Dermis microvascular lymphatic vessel endothelial cell (primary cell): ENCODE measurements around the gene CARD19. TPM values are rescaled to one million over a fixed set of nuclear protein-coding genes. Genes with fewer than 3 reads are reported as not detected.
"Not testable (repeated sequence)": the region's sequence is repeated elsewhere in the genome, so short reads cannot be mapped to it uniquely, and the experiment has no call there.

ENCODE experiments used
- DNase-seq, 2 donors: peaks; one replicate each; pipeline versions ENCODE4 v3.0.0 to v3.0.0-alpha.2; 2010; ENCODE audit warnings: low read depth in 2 of 2
- total RNA-seq: library from RNA; depleted of rRNA; stranded (reverse); fragments of >200 nt; gene quantifications from 2 replicates; pipeline ENCODE4 v1.2.1, GENCODE V29; 2014

Gene CARD19
- total RNA-seq, 1 donor from 2014 or later, result 54.7 TPM

GRCh38 chr9:93101086-93101485, 5.1 kb downstream of the CARD19 start:
- not testable (repeated sequence) for DNase-seq

GRCh38 chr9:93105620-93106019, 9.6 kb downstream of the CARD19 start:
- no peak for DNase-seq

- DNase-seq, result no peak
These were observed 11.3 kb downstream of the CARD19 start for GRCh38 chr9:93107151-93107824.

- no peak for DNase-seq
These were observed 11.8 kb downstream of the CARD19 start for GRCh38 chr9:93107825-93108161.

- DNase-seq, result no peak
These were observed 12.4 kb downstream of the CARD19 start for GRCh38 chr9:93108291-93109041.

- no peak for DNase-seq
These were observed 14.4 kb downstream of the CARD19 start for GRCh38 chr9:93110311-93110855.

GRCh38 chr9:93111001-93111370, 15.0 kb downstream of the CARD19 start:
- no peak for DNase-seq

- no peak for DNase-seq
These were observed 15.5 kb downstream of the CARD19 start for GRCh38 chr9:93111371-93112115.

- no peak for DNase-seq
These were observed 16.3 kb downstream of the CARD19 start for GRCh38 chr9:93112116-93112863.

- no peak for DNase-seq
These were observed 16.9 kb downstream of the CARD19 start for GRCh38 chr9:93112864-93113389.

GRCh38 chr9:93114169-93114983, 18.4 kb downstream of the CARD19 start:
- DNase-seq, result no peak

GRCh38 chr9:93114984-93115335, 18.9 kb downstream of the CARD19 start:
- DNase-seq, result no peak

- no peak for DNase-seq
These were observed 19.6 kb downstream of the CARD19 start for GRCh38 chr9:93115486-93116071.

- DNase-seq, result no peak
These were observed 20.3 kb downstream of the CARD19 start for GRCh38 chr9:93116072-93116961.

GRCh38 chr9:93117521-93117920, 21.5 kb downstream of the CARD19 start:
- not testable (repeated sequence) for DNase-seq

- DNase-seq, result no peak
These were observed 22.2 kb downstream of the CARD19 start for GRCh38 chr9:93117924-93118862.

GRCh38 chr9:93118863-93119702, 23.1 kb downstream of the CARD19 start:
- DNase-seq, result no peak
